ENCODE measurements around the gene ALG14.

DNA sequence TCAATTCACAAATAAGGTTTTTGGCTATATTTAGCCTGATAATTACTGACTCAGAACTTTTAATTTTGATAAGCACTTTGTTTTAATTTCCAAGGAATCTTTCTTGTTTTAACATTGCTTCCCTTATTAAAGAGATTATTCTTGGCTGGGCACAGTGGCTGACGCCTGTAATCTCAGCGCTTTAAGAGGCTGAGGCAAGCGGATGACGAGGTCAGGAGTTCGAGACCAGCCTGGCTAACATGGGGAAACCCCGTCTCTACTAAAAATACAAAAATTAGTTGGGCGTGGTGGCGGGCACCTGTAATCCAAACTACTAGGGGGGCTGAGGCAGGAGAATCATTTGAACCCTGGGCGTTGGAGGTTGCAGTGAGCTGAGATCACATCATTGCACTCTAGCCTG, 13.8 kb downstream of the ALG14 start:
- TF ChIP-seq, protein P1, sequence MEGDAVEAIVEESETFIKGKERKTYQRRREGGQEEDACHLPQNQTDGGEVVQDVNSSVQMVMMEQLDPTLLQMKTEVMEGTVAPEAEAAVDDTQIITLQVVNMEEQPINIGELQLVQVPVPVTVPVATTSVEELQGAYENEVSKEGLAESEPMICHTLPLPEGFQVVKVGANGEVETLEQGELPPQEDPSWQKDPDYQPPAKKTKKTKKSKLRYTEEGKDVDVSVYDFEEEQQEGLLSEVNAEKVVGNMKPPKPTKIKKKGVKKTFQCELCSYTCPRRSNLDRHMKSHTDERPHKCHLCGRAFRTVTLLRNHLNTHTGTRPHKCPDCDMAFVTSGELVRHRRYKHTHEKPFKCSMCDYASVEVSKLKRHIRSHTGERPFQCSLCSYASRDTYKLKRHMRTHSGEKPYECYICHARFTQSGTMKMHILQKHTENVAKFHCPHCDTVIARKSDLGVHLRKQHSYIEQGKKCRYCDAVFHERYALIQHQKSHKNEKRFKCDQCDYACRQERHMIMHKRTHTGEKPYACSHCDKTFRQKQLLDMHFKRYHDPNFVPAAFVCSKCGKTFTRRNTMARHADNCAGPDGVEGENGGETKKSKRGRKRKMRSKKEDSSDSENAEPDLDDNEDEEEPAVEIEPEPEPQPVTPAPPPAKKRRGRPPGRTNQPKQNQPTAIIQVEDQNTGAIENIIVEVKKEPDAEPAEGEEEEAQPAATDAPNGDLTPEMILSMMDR (IDR thresholded peaks at IDR 0.05; ENCODE audit: low read depth, low read length, poor library complexity, severe bottlenecking): no peak
- TF ChIP-seq EZH2phosphoT487 (IDR thresholded peaks at IDR 0.05; ENCODE audit: borderline replicate concordance, low read length): no peak

Data from DOHH2 (cell line).